GM21717 (cell line): ENCODE data around the gene ANXA6.

Experiments used
- ATAC-seq: cut with Tn5 transposase; IDR thresholded peaks from one replicate; pipeline ENCODE4 v1.9.1; 2021; ENCODE audit warnings: mild to moderate bottlenecking, moderate library complexity; ENCODE audit not compliant: unreplicated experiment

Gene ANXA6

GRCh38 chr5:151067632-151068432 is 89.7 kb downstream of the ANXA6 start:
- no peak for ATAC-seq

DNA sequence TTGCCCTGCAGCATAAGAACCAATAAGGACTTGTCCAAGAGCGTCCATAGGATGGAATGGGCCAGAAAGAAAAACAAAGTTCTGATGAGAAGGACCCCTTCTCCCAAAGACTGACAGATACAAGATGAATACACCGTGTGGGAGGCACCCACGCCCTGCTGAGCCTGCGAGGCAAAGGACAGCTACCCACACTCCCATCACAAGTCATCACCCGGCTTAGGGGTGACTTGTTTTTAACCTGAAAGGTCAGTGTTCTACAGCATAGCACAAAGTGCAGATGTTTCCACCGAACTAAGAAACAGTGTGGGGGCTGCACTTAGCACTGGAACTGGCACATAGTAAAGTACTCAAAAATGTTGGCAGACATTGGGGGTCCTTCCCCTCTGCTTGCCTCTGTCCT is 90.7 kb downstream of the ANXA6 start:
- ATAC-seq = no peak

GRCh38 chr5:151065609-151066008 is 92.0 kb downstream of the ANXA6 start:
- no peak for ATAC-seq

GRCh38 chr5:151064916-151065499 is 92.6 kb downstream of the ANXA6 start:
- no peak for ATAC-seq

- ATAC-seq = no peak
Observed at GRCh38 chr5:151063142-151063989, 94.2 kb downstream of the ANXA6 start.

GRCh38 chr5:151062405-151063141 is 95.0 kb downstream of the ANXA6 start:
- ATAC-seq = no peak

- no peak for ATAC-seq
Observed at GRCh38 chr5:151060742-151061141, 96.8 kb downstream of the ANXA6 start.

DNA sequence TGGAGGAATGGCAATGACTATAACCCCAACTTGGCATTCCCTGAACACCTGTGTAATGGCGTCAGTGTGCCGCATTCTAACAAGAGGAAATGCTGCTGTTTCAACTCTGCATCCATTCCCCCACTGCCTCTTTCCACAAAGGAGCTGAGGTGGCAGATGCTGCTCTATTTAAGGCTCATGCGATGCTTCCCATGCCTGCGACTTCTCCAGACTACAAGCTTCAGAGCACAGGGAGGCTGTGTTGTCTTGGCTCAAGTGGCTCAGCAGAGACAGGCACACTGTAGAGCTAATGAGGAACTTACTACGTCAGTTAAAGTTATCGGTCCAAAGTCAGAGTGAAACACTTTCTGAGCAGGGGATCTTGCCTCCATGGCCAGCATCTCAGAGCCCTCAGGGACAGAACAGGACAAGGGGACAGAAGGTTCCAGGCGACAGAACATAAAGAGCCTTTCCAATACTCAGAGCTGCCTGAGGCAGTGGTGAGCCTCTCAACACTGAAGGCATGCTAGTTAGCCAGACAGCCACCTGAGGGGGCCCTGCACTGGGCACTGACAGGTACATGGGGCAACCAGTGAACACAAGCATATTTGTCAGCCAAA is 98.6 kb downstream of the ANXA6 start:
- no peak for ATAC-seq

DNA sequence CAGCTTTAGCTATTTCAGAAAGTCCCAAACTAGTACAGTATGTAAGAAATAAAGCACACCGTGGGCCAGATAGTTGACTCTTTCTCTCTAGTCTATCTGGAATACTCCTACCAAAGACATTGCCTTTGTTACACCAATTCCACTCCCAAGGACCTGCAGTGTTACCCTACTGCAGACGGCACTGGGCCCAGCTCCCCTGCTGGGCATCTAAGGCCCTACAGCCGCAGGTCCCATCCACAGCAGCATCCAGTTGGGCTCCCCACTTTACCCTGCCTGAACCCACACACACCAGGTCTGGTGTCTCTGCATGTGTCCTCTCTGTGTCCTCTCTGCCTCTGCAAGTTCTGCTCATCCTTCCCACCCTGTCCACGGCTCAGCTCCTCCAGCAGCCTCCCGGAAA is 99.3 kb downstream of the ANXA6 start:
- ATAC-seq = no peak

DNA sequence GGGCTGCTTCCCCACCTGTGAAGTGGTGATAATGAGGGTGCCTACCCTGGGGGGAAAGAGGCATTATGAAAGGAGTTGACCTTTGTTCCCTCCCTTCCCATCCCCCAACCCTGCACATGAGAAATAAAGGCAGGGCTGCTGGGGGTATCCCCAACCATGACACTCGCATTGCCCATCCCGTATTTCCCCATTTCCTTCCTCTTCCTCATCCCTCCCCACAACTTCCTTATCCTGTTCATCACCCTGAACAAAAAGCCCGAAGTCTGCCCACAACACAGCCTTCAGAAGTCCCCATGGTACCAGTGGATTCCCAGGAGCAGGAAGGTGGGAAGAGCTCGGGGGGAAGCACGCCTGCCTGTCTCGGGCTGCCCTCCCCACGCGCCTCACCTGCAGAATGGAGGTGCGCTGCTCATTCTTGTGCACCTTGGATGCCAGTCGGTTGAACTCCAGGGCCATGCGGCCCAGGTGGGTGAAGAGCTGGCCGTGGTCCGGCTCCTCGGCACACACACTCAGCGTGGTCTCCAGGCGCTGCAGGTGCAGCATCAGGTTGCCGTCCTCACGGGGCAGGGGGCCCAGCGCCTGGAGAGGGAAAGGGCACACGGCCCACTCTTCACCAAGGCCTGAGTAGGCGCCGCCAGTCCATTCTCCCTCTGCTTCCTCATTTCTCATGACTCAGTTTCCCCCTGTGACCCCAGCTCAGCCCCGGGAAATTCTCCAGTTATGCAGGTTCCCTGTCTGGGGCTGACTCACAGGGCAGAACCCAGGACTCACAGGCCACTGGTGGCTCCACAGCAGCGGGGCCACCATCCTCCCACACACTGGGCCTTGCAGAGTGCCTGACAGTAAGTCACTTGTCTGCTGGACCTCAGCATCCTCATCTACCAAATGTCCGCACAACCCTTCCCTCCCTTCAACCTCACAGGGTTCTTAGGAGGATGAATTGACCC is 100.9 kb downstream of the ANXA6 start:
- ATAC-seq = no peak

- no peak for ATAC-seq
Observed at GRCh38 chr5:151055336-151055735, 102.2 kb downstream of the ANXA6 start.

DNA sequence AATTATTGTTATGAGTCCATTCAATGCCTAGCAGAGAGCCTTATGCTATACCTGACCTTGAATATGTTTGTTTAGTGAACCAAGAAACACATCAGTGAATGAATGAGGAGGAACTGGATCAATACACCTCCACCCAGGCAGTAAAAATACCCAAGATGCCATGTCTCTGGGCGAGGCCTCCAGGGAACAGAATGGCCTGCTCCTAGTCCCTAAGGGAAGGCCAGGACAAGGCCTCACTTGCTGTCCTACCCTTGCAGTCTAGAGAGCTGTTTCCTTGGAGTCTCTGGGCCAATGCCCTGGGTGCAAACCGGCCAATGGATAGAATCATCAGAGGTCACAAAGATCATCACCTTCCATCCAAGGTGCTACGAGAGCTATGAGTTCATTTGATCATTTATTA is 102.9 kb downstream of the ANXA6 start:
- no peak for ATAC-seq

DNA sequence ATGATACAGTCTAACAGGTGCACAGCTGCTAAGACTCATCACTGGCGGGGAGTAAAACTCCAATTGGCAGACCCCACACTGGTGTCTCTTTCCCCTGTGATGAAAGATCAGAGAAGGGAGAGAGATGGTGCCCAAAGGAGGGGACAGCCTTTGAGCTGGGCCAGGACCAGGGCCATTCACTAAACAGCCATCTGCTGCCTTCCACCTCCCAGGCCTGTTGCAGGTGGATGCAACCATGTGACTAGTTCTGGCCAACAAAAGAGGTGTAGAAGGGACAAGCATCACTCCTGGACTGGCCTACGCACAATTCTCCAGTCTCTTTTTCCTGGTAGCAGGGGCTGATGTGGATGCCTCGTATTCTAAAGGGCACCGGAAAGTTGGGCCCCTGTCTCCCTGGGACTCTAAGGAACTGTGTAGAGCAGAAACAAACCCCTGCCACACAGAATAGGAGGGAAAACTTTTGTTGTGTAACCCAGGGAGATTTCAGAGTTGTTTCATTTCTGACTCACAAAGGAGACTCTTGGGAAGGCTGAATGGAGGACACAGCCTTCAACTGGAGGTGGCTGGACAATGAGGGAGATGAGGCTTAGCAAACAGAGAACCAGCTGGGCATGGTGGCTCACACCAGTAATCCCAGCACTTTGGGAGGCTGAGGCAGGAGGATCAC is 103.7 kb downstream of the ANXA6 start:
- no peak for ATAC-seq

DNA sequence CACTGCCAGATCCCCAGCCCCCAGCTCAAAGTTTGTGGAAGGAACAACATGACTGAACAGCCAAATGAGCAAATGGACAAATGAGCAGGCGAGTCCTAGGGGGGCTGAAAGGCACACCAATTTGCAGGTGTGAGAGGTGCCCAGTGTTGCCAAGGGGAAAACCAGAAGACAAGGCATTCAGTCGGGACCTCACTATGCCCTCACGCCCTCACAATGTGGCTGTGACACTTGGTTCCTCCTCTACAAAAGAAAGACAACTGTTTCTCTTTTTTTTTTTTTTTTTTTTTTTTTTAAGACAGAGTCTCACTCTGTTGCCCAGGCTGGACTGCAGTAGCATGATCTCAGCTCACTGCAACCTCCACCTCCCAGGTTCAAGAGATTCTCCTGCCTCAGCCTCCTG is 104.7 kb downstream of the ANXA6 start:
- ATAC-seq = no peak

GRCh38 chr5:151051931-151052608 is 105.5 kb downstream of the ANXA6 start:
- no peak for ATAC-seq

GRCh38 chr5:151051066-151051930 is 106.3 kb downstream of the ANXA6 start:
- peak; percentile 60 for ATAC-seq
